ENCODE data around the gene MLIP. TPM values are rescaled to one million over a fixed set of nuclear protein-coding genes. Genes with fewer than 3 reads are reported as not detected.
A peak's percentile ranks its signal among the peaks of the same experiment; 100 is the strongest.

The MLIP gene
- total RNA-seq, 1 experiment from 2014 or later, result not detected

GRCh38 chr6:54234539-54234938, 123.3 kb downstream of the MLIP start:
- Mint-ChIP-seq H3K4me3 (no peak overlapping the region), H3K9me3 (0 out of 2 replicates have a peak, but pooled peaks cover 3% of the 10 kb centered on the region), H3K27me3 (ENCODE audit: low read depth) (no peaks in the 10 kb centered on the region), H3K27ac (no peak overlapping the region), H3K36me3 (no peaks in the 10 kb centered on the region), H3K4me1 (peaks cover 8% of the 10 kb centered on the region)
- TF ChIP-seq NFYB (CRISPR knock-in tag; conservative IDR thresholded peaks at IDR 0.05; ENCODE audit: low read depth) (no peak), SOX15 (CRISPR knock-in tag; IDR thresholded peaks at IDR 0.05) (no peak), ZBTB21 (CRISPR knock-in tag; IDR thresholded peaks at IDR 0.05; ENCODE audit: borderline replicate concordance) (no peak), PRRX2 (CRISPR knock-in tag; IDR thresholded peaks at IDR 0.05) (no peak), ZNF263 (CRISPR knock-in tag; IDR thresholded peaks at IDR 0.05; ENCODE audit: low read depth) (no peak), TCF7 (CRISPR knock-in tag; IDR thresholded peaks at IDR 0.05; ENCODE audit: low read depth) (no peak), MXD4 (CRISPR knock-in tag; IDR thresholded peaks at IDR 0.05; ENCODE audit: borderline replicate concordance) (no peak), CBFB (CRISPR knock-in tag; IDR thresholded peaks at IDR 0.05; ENCODE audit: low read depth) (no peak), TP53 (CRISPR knock-in tag; IDR thresholded peaks at IDR 0.05) (no peak), NR2C2 (CRISPR knock-in tag; IDR thresholded peaks at IDR 0.05) (no peak), MLX (CRISPR knock-in tag; IDR thresholded peaks at IDR 0.05) (no peak), CREM (CRISPR knock-in tag; IDR thresholded peaks at IDR 0.05) (no peak), TEAD4 (CRISPR knock-in tag; IDR thresholded peaks at IDR 0.05) (no peak)
- TF ChIP-seq, protein P1, sequence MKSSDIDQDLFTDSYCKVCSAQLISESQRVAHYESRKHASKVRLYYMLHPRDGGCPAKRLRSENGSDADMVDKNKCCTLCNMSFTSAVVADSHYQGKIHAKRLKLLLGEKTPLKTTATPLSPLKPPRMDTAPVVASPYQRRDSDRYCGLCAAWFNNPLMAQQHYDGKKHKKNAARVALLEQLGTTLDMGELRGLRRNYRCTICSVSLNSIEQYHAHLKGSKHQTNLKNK (CRISPR knock-in tag; IDR thresholded peaks at IDR 0.05), result no peak
- TF ChIP-seq, protein P2, sequence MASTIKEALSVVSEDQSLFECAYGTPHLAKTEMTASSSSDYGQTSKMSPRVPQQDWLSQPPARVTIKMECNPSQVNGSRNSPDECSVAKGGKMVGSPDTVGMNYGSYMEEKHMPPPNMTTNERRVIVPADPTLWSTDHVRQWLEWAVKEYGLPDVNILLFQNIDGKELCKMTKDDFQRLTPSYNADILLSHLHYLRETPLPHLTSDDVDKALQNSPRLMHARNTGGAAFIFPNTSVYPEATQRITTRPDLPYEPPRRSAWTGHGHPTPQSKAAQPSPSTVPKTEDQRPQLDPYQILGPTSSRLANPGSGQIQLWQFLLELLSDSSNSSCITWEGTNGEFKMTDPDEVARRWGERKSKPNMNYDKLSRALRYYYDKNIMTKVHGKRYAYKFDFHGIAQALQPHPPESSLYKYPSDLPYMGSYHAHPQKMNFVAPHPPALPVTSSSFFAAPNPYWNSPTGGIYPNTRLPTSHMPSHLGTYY (CRISPR knock-in tag; IDR thresholded peaks at IDR 0.05), result no peak
- TF ChIP-seq, protein P3, sequence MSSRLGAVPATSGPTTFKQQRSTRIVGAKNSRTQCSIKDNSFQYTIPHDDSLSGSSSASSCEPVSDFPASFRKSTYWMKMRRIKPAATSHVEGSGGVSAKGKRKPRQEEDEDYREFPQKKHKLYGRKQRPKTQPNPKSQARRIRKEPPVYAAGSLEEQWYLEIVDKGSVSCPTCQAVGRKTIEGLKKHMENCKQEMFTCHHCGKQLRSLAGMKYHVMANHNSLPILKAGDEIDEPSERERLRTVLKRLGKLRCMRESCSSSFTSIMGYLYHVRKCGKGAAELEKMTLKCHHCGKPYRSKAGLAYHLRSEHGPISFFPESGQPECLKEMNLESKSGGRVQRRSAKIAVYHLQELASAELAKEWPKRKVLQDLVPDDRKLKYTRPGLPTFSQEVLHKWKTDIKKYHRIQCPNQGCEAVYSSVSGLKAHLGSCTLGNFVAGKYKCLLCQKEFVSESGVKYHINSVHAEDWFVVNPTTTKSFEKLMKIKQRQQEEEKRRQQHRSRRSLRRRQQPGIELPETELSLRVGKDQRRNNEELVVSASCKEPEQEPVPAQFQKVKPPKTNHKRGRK (CRISPR knock-in tag; IDR thresholded peaks at IDR 0.05; ENCODE audit: borderline replicate concordance), result no peak
- TF ChIP-seq, protein P4, sequence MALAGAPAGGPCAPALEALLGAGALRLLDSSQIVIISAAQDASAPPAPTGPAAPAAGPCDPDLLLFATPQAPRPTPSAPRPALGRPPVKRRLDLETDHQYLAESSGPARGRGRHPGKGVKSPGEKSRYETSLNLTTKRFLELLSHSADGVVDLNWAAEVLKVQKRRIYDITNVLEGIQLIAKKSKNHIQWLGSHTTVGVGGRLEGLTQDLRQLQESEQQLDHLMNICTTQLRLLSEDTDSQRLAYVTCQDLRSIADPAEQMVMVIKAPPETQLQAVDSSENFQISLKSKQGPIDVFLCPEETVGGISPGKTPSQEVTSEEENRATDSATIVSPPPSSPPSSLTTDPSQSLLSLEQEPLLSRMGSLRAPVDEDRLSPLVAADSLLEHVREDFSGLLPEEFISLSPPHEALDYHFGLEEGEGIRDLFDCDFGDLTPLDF (CRISPR knock-in tag; IDR thresholded peaks at IDR 0.05), result no peak
- TF ChIP-seq, protein P5, sequence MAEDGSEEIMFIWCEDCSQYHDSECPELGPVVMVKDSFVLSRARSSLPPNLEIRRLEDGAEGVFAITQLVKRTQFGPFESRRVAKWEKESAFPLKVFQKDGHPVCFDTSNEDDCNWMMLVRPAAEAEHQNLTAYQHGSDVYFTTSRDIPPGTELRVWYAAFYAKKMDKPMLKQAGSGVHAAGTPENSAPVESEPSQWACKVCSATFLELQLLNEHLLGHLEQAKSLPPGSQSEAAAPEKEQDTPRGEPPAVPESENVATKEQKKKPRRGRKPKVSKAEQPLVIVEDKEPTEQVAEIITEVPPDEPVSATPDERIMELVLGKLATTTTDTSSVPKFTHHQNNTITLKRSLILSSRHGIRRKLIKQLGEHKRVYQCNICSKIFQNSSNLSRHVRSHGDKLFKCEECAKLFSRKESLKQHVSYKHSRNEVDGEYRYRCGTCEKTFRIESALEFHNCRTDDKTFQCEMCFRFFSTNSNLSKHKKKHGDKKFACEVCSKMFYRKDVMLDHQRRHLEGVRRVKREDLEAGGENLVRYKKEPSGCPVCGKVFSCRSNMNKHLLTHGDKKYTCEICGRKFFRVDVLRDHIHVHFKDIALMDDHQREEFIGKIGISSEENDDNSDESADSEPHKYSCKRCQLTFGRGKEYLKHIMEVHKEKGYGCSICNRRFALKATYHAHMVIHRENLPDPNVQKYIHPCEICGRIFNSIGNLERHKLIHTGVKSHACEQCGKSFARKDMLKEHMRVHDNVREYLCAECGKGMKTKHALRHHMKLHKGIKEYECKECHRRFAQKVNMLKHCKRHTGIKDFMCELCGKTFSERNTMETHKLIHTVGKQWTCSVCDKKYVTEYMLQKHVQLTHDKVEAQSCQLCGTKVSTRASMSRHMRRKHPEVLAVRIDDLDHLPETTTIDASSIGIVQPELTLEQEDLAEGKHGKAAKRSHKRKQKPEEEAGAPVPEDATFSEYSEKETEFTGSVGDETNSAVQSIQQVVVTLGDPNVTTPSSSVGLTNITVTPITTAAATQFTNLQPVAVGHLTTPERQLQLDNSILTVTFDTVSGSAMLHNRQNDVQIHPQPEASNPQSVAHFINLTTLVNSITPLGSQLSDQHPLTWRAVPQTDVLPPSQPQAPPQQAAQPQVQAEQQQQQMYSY (CRISPR knock-in tag; IDR thresholded peaks at IDR 0.05), result no peak
- ChIA-PET CTCF (no interaction called here), POLR2A (no interaction called here)
- ATAC-seq, result no peak
- no peak for DNase-seq (ENCODE audit: low spot score)

- DNase-seq (ENCODE audit: low spot score), result no peak
- Mint-ChIP-seq H3K36me3 (no peaks in the 10 kb centered on the region), H3K9me3 (0 out of 2 replicates have a peak, but pooled peaks cover 3% of the 10 kb centered on the region), H3K4me3 (no peak overlapping the region), H3K27me3 (ENCODE audit: low read depth) (no peaks in the 10 kb centered on the region), H3K4me1 (peaks cover 8% of the 10 kb centered on the region), H3K27ac (peak overlapping the region; percentile 32; the same call in 1 of the 2 replicates)
- TF ChIP-seq ZNF138 (CRISPR knock-in tag; conservative IDR thresholded peaks at IDR 0.05), result no peak
- TF ChIP-seq USF2 (CRISPR knock-in tag; IDR thresholded peaks at IDR 0.05), result no peak
- TF ChIP-seq, protein P6, sequence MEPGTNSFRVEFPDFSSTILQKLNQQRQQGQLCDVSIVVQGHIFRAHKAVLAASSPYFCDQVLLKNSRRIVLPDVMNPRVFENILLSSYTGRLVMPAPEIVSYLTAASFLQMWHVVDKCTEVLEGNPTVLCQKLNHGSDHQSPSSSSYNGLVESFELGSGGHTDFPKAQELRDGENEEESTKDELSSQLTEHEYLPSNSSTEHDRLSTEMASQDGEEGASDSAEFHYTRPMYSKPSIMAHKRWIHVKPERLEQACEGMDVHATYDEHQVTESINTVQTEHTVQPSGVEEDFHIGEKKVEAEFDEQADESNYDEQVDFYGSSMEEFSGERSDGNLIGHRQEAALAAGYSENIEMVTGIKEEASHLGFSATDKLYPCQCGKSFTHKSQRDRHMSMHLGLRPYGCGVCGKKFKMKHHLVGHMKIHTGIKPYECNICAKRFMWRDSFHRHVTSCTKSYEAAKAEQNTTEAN (CRISPR knock-in tag; IDR thresholded peaks at IDR 0.05), result no peak
- no peak for TF ChIP-seq CREB1 (CRISPR knock-in tag; IDR thresholded peaks at IDR 0.05)
- ChIA-PET CTCF (no interaction called here), POLR2A (no interaction called here)
- peak; percentile 64 for ATAC-seq
Observed at GRCh38 chr6:54236984-54237383, 125.7 kb downstream of the MLIP start.
